ENCODE results near the gene DNAJB11. TPM values are rescaled to one million over a fixed set of nuclear protein-coding genes. Genes with fewer than 3 reads are reported as not detected.

DNAJB11 gene
- total RNA-seq, 1 experiment from 2014 or later, result 181 TPM

DNA sequence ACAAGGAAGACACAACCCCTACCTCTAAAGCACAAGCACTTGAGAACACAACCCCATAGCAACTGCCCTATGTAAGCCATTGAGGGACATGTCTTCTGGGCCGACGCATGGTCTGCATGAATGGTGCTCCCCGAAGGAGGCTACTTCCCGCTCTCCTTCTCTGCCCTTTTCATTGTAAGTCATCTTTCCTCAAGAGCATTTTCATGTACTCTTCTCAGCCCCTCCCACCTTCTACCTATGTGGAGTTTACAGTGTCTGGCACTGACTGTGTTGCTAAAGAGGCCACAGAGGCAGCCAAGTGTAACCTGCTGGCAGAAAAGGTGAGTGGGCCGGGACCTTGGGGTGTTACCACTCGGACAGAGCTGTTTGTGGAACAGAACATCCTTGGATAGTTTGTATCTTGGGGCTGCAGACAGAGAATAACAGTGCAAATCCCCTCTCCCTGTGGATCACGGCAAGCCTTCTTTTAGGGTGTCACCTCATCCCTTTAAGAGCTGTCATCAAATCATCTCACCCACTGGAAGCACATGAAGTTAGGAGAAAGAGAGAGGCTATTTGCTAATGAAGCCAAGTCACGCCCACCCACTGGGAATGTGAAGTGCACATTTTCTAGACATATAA, 47.9 kb downstream of the DNAJB11 start:
- intact Hi-C loops (cut with micrococcal nuclease; ENCODE audit: unreplicated experiment), result loop anchor here (10.0 kb wide), 2 partner anchors 166 to 634 kb away; partner anchors contain the start of gene EIF4A2
- no TSS peak for BruUV-seq (replicated peaks)
- Mint-ChIP-seq H3K36me3 (ENCODE audit: insufficient read depth, unreplicated experiment) (peaks cover 5% of the 10 kb centered on the region), H3K27me3 (ENCODE audit: unreplicated experiment) (no peaks in the 10 kb centered on the region), H3K4me3 (ENCODE audit: low read depth, unreplicated experiment) (no peak overlapping the region), H3K27ac (ENCODE audit: unreplicated experiment) (no peak overlapping the region), H3K4me1 (ENCODE audit: low read depth, unreplicated experiment) (peaks cover 27% of the 10 kb centered on the region), H3K9me3 (ENCODE audit: low read depth, unreplicated experiment) (no peaks in the 10 kb centered on the region)
- TF ChIP-seq CTCF (IDR thresholded peaks at IDR 0.05; ENCODE audit: unreplicated experiment), result no peak
- no peak for DNase-seq
- CTCF ChIA-PET, result interaction anchor here (1.8 to 2.0 kb wide), 4 partner anchors 13 to 134 kb away, joined by 5 to 24 read pairs (median 9); no protein-coding TSS in a partner anchor

GRCh38 chr3:186619787-186620212, 49.3 kb downstream of the DNAJB11 start:
- CTCF ChIA-PET, result interaction anchor here (0.6 to 0.9 kb wide), 2 partner anchors 50 to 308 kb away, joined by 3 to 4 read pairs; partner anchors contain the start of gene DNAJB11
- no TSS peak for BruUV-seq (replicated peaks)
- Mint-ChIP-seq H3K27ac (ENCODE audit: unreplicated experiment) (no peak overlapping the region), H3K4me3 (ENCODE audit: low read depth, unreplicated experiment) (no peak overlapping the region), H3K36me3 (ENCODE audit: insufficient read depth, unreplicated experiment) (peaks cover 5% of the 10 kb centered on the region), H3K4me1 (ENCODE audit: low read depth, unreplicated experiment) (peaks cover 24% of the 10 kb centered on the region), H3K9me3 (ENCODE audit: low read depth, unreplicated experiment) (no peaks in the 10 kb centered on the region), H3K27me3 (ENCODE audit: unreplicated experiment) (no peaks in the 10 kb centered on the region)
- DNase-seq, result no peak
- TF ChIP-seq CTCF (IDR thresholded peaks at IDR 0.05; ENCODE audit: unreplicated experiment), result no peak
- intact Hi-C loops (cut with micrococcal nuclease; ENCODE audit: unreplicated experiment), result loop anchor here (10.0 kb wide), 2 partner anchors 165 to 635 kb away; partner anchors contain the start of gene EIF4A2

GRCh38 chr3:186620213-186621092, 49.9 kb downstream of the DNAJB11 start:
- no peak overlapping the region for H3K27ac Mint-ChIP-seq (ENCODE audit: unreplicated experiment)
- peaks cover 5% of the 10 kb centered on the region for H3K36me3 Mint-ChIP-seq (ENCODE audit: insufficient read depth, unreplicated experiment)
- H3K27me3 Mint-ChIP-seq (ENCODE audit: unreplicated experiment), result no peaks in the 10 kb centered on the region
- H3K4me1 Mint-ChIP-seq (ENCODE audit: low read depth, unreplicated experiment), result peaks cover 18% of the 10 kb centered on the region
- BruUV-seq (replicated peaks), result no TSS peak
- no peak for DNase-seq
- intact Hi-C loops (cut with micrococcal nuclease; ENCODE audit: unreplicated experiment), result no loop called here
- no peaks in the 10 kb centered on the region for H3K9me3 Mint-ChIP-seq (ENCODE audit: low read depth, unreplicated experiment)
- CTCF ChIA-PET, result interaction anchor here (0.7 to 0.9 kb wide), 3 partner anchors 50 to 362 kb away, joined by 4 read pairs; partner anchors contain the start of gene DNAJB11
- no peak overlapping the region for H3K4me3 Mint-ChIP-seq (ENCODE audit: low read depth, unreplicated experiment)
- TF ChIP-seq CTCF (IDR thresholded peaks at IDR 0.05; ENCODE audit: unreplicated experiment), result no peak

GRCh38 chr3:186621894-186622650, 51.6 kb downstream of the DNAJB11 start:
- Mint-ChIP-seq H3K27ac (ENCODE audit: unreplicated experiment) (no peak overlapping the region), H3K9me3 (ENCODE audit: low read depth, unreplicated experiment) (no peaks in the 10 kb centered on the region), H3K27me3 (ENCODE audit: unreplicated experiment) (no peaks in the 10 kb centered on the region), H3K4me1 (ENCODE audit: low read depth, unreplicated experiment) (peaks cover 14% of the 10 kb centered on the region), H3K36me3 (ENCODE audit: insufficient read depth, unreplicated experiment) (peaks cover 3% of the 10 kb centered on the region), H3K4me3 (ENCODE audit: low read depth, unreplicated experiment) (no peak overlapping the region)
- intact Hi-C loops (cut with micrococcal nuclease; ENCODE audit: unreplicated experiment), result no loop called here
- CTCF ChIA-PET, result interaction anchor here (0.6 to 0.7 kb wide), 2 partner anchors 123 to 362 kb away, joined by 3 to 6 read pairs; no protein-coding TSS in a partner anchor
- BruUV-seq (replicated peaks), result no TSS peak
- TF ChIP-seq CTCF (IDR thresholded peaks at IDR 0.05; ENCODE audit: unreplicated experiment), result no peak
- DNase-seq, result no peak

Data from Calu3 (cell line).